ENCODE measurements around the gene GRK4. TPM values are rescaled to one million over a fixed set of nuclear protein-coding genes. Genes with fewer than 3 reads are reported as not detected.
A peak's percentile ranks its signal among the peaks of the same experiment; 100 is the strongest.

The GRK4 gene
- total RNA-seq, 1 donor from 2014 or later = 6.7 TPM

DNA sequence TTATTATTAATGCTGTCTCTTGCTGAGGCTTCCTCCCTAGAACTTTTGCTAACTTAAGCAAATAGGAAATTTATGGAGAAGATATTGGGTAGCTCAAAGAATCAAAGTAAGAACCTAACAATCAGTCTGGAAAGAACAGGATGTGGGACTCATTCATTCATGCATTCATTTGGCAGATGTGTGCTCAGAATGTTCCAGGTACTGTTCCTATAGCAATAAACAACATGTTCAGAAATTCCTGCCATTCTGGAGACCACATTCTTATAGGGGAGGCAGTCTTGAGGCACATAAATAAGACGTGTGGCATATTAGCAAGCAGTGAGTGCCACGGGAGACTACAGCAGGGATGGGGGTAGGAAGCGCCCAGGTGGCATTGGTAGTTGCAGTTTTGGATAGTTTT is 5.0 kb downstream of the GRK4 start:
- H3K4me2 ChIP-seq (ENCODE audit: low read length) = no peak overlapping the region

DNA sequence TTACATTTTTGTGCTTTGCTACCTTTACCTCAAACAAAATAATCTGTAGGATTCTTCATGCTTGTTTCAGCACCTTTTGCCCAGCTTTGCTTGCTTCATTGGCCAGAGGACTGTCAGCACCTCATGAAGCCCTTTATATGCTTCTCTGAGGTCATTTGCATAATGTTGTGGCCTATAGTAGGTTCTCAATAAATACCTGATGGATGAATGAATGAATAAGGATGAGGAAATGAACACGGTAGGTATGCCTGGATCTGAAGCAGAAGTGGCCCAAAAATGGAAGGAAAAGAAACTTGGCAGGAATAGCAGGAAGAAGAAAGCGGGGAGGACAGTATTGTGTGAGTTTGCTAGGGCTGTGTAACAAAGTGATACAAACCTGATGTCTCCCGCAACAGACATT is 7.9 kb downstream of the GRK4 start:
- H3K9me3 ChIP-seq (ENCODE audit: insufficient read depth, low read depth, low read length) = no peaks in the 10 kb centered on the region
- DNase-seq (ENCODE audit: low read depth) (no peak), FAIRE-seq (no peak)
- no peak overlapping the region for H3K4me3 ChIP-seq (ENCODE audit: insufficient read depth, low read depth, low read length)
- Mint-ChIP-seq H3K27me3 (ENCODE audit: low read depth, unreplicated experiment) (peaks cover 3% of the 10 kb centered on the region), H3K4me1 (ENCODE audit: low read depth, unreplicated experiment) (peaks cover 6% of the 10 kb centered on the region), H3K9me3 (ENCODE audit: unreplicated experiment) (peaks cover 2% of the 10 kb centered on the region), H3K36me3 (ENCODE audit: low read depth, unreplicated experiment) (peaks cover 6% of the 10 kb centered on the region), H3K27ac (ENCODE audit: unreplicated experiment) (no peak overlapping the region), H3K4me3 (ENCODE audit: unreplicated experiment) (no peak overlapping the region)
- no peak overlapping the region for H3K4me2 ChIP-seq (ENCODE audit: low read length)
- no peaks in the 10 kb centered on the region for H3K36me3 ChIP-seq (ENCODE audit: insufficient read depth, low read length)
- TF ChIP-seq EZH2 (IDR thresholded peaks at IDR 0.05; ENCODE audit: insufficient read depth, low read length) = no peak
- TF ChIP-seq, protein P1, sequence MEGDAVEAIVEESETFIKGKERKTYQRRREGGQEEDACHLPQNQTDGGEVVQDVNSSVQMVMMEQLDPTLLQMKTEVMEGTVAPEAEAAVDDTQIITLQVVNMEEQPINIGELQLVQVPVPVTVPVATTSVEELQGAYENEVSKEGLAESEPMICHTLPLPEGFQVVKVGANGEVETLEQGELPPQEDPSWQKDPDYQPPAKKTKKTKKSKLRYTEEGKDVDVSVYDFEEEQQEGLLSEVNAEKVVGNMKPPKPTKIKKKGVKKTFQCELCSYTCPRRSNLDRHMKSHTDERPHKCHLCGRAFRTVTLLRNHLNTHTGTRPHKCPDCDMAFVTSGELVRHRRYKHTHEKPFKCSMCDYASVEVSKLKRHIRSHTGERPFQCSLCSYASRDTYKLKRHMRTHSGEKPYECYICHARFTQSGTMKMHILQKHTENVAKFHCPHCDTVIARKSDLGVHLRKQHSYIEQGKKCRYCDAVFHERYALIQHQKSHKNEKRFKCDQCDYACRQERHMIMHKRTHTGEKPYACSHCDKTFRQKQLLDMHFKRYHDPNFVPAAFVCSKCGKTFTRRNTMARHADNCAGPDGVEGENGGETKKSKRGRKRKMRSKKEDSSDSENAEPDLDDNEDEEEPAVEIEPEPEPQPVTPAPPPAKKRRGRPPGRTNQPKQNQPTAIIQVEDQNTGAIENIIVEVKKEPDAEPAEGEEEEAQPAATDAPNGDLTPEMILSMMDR (IDR thresholded peaks at IDR 0.05; ENCODE audit: insufficient read depth, low read depth, low read length) = no peak
- no peak overlapping the region for H3K27ac ChIP-seq (ENCODE audit: low read depth, low read length)
- H3K9ac ChIP-seq (ENCODE audit: low read length) = no peak overlapping the region
- H2AFZ ChIP-seq (ENCODE audit: low read depth, low read length) = no peak overlapping the region
- H3K79me2 ChIP-seq (ENCODE audit: insufficient read depth, low read length) = no peaks in the 10 kb centered on the region
- no peaks in the 10 kb centered on the region for H4K20me1 ChIP-seq (ENCODE audit: insufficient read depth, low read length)
- H3K4me1 ChIP-seq (ENCODE audit: insufficient read depth, low read length) = no peaks in the 10 kb centered on the region
- H3K27me3 ChIP-seq (ENCODE audit: insufficient read depth, low read length) = no peaks in the 10 kb centered on the region

More for the DNA sequence above, 5.0 kb downstream of the GRK4 start:
- Histone ChIP-seq H3K27ac (ENCODE audit: low read depth, low read length) (no peak overlapping the region), H3K4me3 (ENCODE audit: insufficient read depth, low read depth, low read length) (no peak overlapping the region), H3K9ac (ENCODE audit: low read length) (no peak overlapping the region), H2AFZ (ENCODE audit: low read depth, low read length) (no peak overlapping the region), H3K9me3 (ENCODE audit: insufficient read depth, low read depth, low read length) (no peaks in the 10 kb centered on the region), H3K36me3 (ENCODE audit: insufficient read depth, low read length) (no peaks in the 10 kb centered on the region), H4K20me1 (ENCODE audit: insufficient read depth, low read length) (peaks cover 8% of the 10 kb centered on the region), H3K79me2 (ENCODE audit: insufficient read depth, low read length) (peaks cover 14% of the 10 kb centered on the region), H3K27me3 (ENCODE audit: insufficient read depth, low read length) (no peaks in the 10 kb centered on the region), H3K4me1 (ENCODE audit: insufficient read depth, low read length) (peaks cover 4% of the 10 kb centered on the region)
- Mint-ChIP-seq H3K36me3 (ENCODE audit: low read depth, unreplicated experiment) (peaks cover 6% of the 10 kb centered on the region), H3K4me3 (ENCODE audit: unreplicated experiment) (no peak overlapping the region), H3K9me3 (ENCODE audit: unreplicated experiment) (peaks cover 2% of the 10 kb centered on the region), H3K4me1 (ENCODE audit: low read depth, unreplicated experiment) (peaks cover 7% of the 10 kb centered on the region), H3K27ac (ENCODE audit: unreplicated experiment) (no peak overlapping the region), H3K27me3 (ENCODE audit: low read depth, unreplicated experiment) (peaks cover under 1% of the 10 kb centered on the region)
- DNase-seq (ENCODE audit: low read depth) = no peak
- TF ChIP-seq EZH2 (IDR thresholded peaks at IDR 0.05; ENCODE audit: insufficient read depth, low read length) = no peak
- TF ChIP-seq, protein P1 (IDR thresholded peaks at IDR 0.05; ENCODE audit: insufficient read depth, low read depth, low read length) = no peak
- no peak for FAIRE-seq

DNA sequence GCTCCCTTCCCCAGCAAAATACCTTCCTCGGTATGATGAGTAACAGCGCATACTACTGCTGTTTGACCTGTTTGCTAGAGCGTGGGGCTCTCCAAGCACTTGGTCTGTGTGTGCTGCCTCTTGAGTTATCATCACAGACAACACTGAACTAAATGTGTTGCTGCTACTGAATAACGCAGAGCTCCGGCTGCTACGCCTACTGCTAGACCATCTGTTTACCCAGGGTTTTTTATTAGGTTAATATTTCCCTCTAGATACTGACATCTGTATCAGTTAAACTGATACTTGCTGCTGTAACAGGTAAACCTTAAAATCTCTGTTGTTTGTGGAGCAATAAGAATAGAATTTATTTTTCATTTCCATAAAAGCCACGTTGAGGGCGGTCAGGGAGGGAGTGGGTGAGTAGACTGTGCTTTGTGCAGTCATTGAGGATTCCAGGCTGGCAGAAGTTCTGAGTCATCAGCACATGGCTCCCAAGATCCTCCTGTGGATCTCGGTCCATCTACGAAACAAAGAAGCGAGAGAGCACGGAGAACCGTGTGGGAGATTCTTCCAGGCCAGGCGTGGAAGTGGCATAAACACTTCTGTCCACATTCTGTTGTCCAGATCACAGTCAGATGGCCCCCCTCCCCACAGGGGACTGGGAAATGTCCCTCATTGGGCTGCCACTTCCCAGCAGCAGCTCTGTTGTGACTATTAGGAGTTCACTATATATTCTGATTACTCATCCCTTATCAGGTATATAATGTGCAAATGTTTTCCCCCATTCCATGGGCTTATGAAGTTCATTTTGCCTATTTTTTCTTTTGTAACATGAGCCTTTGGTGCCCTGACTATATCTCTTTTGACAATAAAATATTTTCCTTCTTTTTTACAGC is 14.1 kb downstream of the GRK4 start:
- peaks cover 6% of the 10 kb centered on the region for H3K27me3 Mint-ChIP-seq (ENCODE audit: low read depth, unreplicated experiment)
- H3K9me3 ChIP-seq (ENCODE audit: insufficient read depth, low read depth, low read length) = peaks cover 17% of the 10 kb centered on the region
- H3K36me3 Mint-ChIP-seq (ENCODE audit: low read depth, unreplicated experiment) = peaks cover 6% of the 10 kb centered on the region
- H3K27me3 ChIP-seq (ENCODE audit: insufficient read depth, low read length) = no peaks in the 10 kb centered on the region
- no peak overlapping the region for H3K4me3 ChIP-seq (ENCODE audit: insufficient read depth, low read depth, low read length)
- peak overlapping the region; percentile 96 for H3K27ac Mint-ChIP-seq (ENCODE audit: unreplicated experiment)
- H3K9ac ChIP-seq (ENCODE audit: low read length) = peak overlapping the region; percentile 30
- H3K36me3 ChIP-seq (ENCODE audit: insufficient read depth, low read length) = no peaks in the 10 kb centered on the region
- H3K4me3 Mint-ChIP-seq (ENCODE audit: unreplicated experiment) = no peak overlapping the region
- H3K79me2 ChIP-seq (ENCODE audit: insufficient read depth, low read length) = no peaks in the 10 kb centered on the region
- peak overlapping the region; percentile 68 for H2AFZ ChIP-seq (ENCODE audit: low read depth, low read length)
- H3K4me2 ChIP-seq (ENCODE audit: low read length) = peak overlapping the region; percentile 16
- peak; percentile 23 for FAIRE-seq
- peak overlapping the region; percentile 13 for H3K27ac ChIP-seq (ENCODE audit: low read depth, low read length)
- peak; percentile 72 for DNase-seq (ENCODE audit: low read depth)
- peaks cover 4% of the 10 kb centered on the region for H3K4me1 ChIP-seq (ENCODE audit: insufficient read depth, low read length)
- H3K9me3 Mint-ChIP-seq (ENCODE audit: unreplicated experiment) = peaks cover 3% of the 10 kb centered on the region
- TF ChIP-seq, protein P1 (IDR thresholded peaks at IDR 0.05; ENCODE audit: insufficient read depth, low read depth, low read length) = no peak
- no peak for TF ChIP-seq EZH2 (IDR thresholded peaks at IDR 0.05; ENCODE audit: insufficient read depth, low read length)
- H4K20me1 ChIP-seq (ENCODE audit: insufficient read depth, low read length) = no peaks in the 10 kb centered on the region
- peaks cover 13% of the 10 kb centered on the region for H3K4me1 Mint-ChIP-seq (ENCODE audit: low read depth, unreplicated experiment)
